ENCODE data around the gene TFAM.

The TFAM gene

GRCh38 chr10:58384999-58385783, at the start of gene TFAM:
Gene TFAM, plus strand, starts transcription at chr10:58385410. Its CDS starts 138 bp downstream, at chr10:58385548.
- DNase-seq, result peak; percentile 78

GRCh38 chr10:58336242-58336641, 49.0 kb upstream of the TFAM start:
- DNase-seq, result no peak

GRCh38 chr10:58341422-58341821, 43.8 kb upstream of the TFAM start:
- DNase-seq, result no peak

GRCh38 chr10:58341947-58342346, 43.3 kb upstream of the TFAM start:
- no peak for DNase-seq

GRCh38 chr10:58347967-58348366, 37.2 kb upstream of the TFAM start:
- no peak for DNase-seq

- no peak for DNase-seq
Measured at GRCh38 chr10:58348571-58349033, 36.6 kb upstream of the TFAM start.

GRCh38 chr10:58350023-58350422, 35.2 kb upstream of the TFAM start:
- no peak for DNase-seq

GRCh38 chr10:58350619-58351323, 34.4 kb upstream of the TFAM start:
- DNase-seq, result no peak

GRCh38 chr10:58351616-58352578, 33.3 kb upstream of the TFAM start:
- no peak for DNase-seq

- no peak for DNase-seq
Measured at GRCh38 chr10:58352956-58353610, 32.1 kb upstream of the TFAM start.

- no peak for DNase-seq
Measured at GRCh38 chr10:58356756-58357155, 28.5 kb upstream of the TFAM start.

GRCh38 chr10:58358314-58358933, 26.8 kb upstream of the TFAM start:
- DNase-seq, result no peak

GRCh38 chr10:58358947-58359346, 26.3 kb upstream of the TFAM start:
- DNase-seq, result no peak

GRCh38 chr10:58359541-58359940, 25.7 kb upstream of the TFAM start:
- no peak for DNase-seq

- DNase-seq, result no peak
Measured at GRCh38 chr10:58360412-58361004, 24.7 kb upstream of the TFAM start.

GRCh38 chr10:58361353-58361752, 23.9 kb upstream of the TFAM start:
- DNase-seq, result no peak

GRCh38 chr10:58362027-58362789, 23.0 kb upstream of the TFAM start:
- no peak for DNase-seq

GRCh38 chr10:58367069-58367468, 18.1 kb upstream of the TFAM start:
- DNase-seq, result no peak

GRCh38 chr10:58371473-58371872, 13.7 kb upstream of the TFAM start:
- DNase-seq, result no peak

GRCh38 chr10:58372607-58373441, 12.4 kb upstream of the TFAM start:
- DNase-seq, result no peak

Data from NCI-H526 treated with DMSO at 0.1 percent for 48 hours (cell line).